Neural progenitor cell (in vitro differentiated cells): ENCODE results near the gene C1QL4. TPM values are rescaled to one million over a fixed set of nuclear protein-coding genes. Genes with fewer than 3 reads are reported as not detected.
"Not testable (repeated sequence)": the region's sequence is repeated elsewhere in the genome, so short reads cannot be mapped to it uniquely, and the experiment has no call there.

Source experiments
- DNase-seq: peaks from one replicate; pipeline ENCODE4 v3.0.0-alpha.2; 2016; ENCODE audit warnings: low spot score
- H2AFZ ChIP-seq: fragments of 200-600 bp; sonication (generic); replicated peaks from 2 replicates; pipeline ENCODE4 v1.6.1; 2016; ENCODE audit warnings: antibody characterized with exemption
- H3F3A ChIP-seq: fragments of 200-600 bp; sonication (generic); 2 replicates; pipeline ENCODE4 v1.6.1; 2016; ENCODE audit warnings: antibody characterized with exemption, low read depth
- H3K27ac ChIP-seq: fragments of 200-600 bp; sonication (generic); 2 replicates; pipeline ENCODE4 v1.5.1; 2016; ENCODE audit warnings: mild to moderate bottlenecking
- H3K27me3 ChIP-seq: fragments of 200-600 bp; sonication (generic); 2 replicates; pipeline ENCODE4 v1.6.1; 2016; ENCODE audit warnings: mild to moderate bottlenecking, moderate library complexity
- H3K36me3 ChIP-seq: fragments of 200-600 bp; sonication (generic); 2 replicates; pipeline ENCODE4 v1.5.1; 2016
- H3K4me1 ChIP-seq: fragments of 200-600 bp; sonication (generic); 2 replicates; pipeline ENCODE4 v1.6.1; 2016; ENCODE audit warnings: mixed run types
- H3K4me2 ChIP-seq: fragments of 200-600 bp; sonication (generic); 2 replicates; pipeline ENCODE4 v1.6.1; 2016
- H3K4me3 ChIP-seq: fragments of 200-600 bp; sonication (generic); 2 replicates; pipeline ENCODE4 v1.5.1; 2016
- H3K79me2 ChIP-seq: fragments of 200-600 bp; sonication (generic); 2 replicates; pipeline ENCODE4 v1.6.1; 2016; ENCODE audit warnings: low read depth
- H3K9ac ChIP-seq: fragments of 200-600 bp; sonication (generic); 2 replicates; pipeline ENCODE4 v1.6.1; 2016
- H3K9me3 ChIP-seq: fragments of 200-600 bp; sonication (generic); 2 replicates; pipeline ENCODE4 v1.5.1; 2016; ENCODE audit warnings: low read depth
- H4K20me1 ChIP-seq: fragments of 200-600 bp; sonication (generic); 2 replicates; pipeline ENCODE4 v1.6.1; 2016; ENCODE audit warnings: low read depth
- H3K27ac Mint-ChIP-seq: 3 replicates; pipeline ENCODE4 v1.8.0; 2021; ENCODE audit warnings: mixed read lengths
- H3K27me3 Mint-ChIP-seq: 2 replicates; pipeline ENCODE4 v1.8.0; 2022; ENCODE audit warnings: low read depth, mild to moderate bottlenecking, inconsistent platforms, moderate library complexity, mixed read lengths; ENCODE audit not compliant: insufficient read depth
- H3K36me3 Mint-ChIP-seq: 3 replicates; pipeline ENCODE4 v1.8.0; 2021; ENCODE audit warnings: mixed read lengths
- H3K4me1 Mint-ChIP-seq: 3 replicates; pipeline ENCODE4 v1.8.0; 2021; ENCODE audit warnings: mixed read lengths
- H3K4me3 Mint-ChIP-seq: 3 replicates; pipeline ENCODE4 v1.8.0; 2021; ENCODE audit warnings: mild to moderate bottlenecking, moderate library complexity, mixed read lengths
- H3K9me3 Mint-ChIP-seq: 3 replicates; pipeline ENCODE4 v1.8.0; 2020; ENCODE audit warnings: mixed read lengths
- EZH2 ChIP-seq: fragments of 200-600 bp; sonication (generic); IDR thresholded peaks from 2 replicates; pipeline ENCODE4 v1.6.1; 2017; ENCODE audit warnings: antibody characterized with exemption, mild to moderate bottlenecking, moderate library complexity
- EZH2phosphoT487 ChIP-seq: fragments of 200-600 bp; sonication (generic); IDR thresholded peaks from 2 replicates; pipeline ENCODE4 v1.6.1; 2017; ENCODE audit warnings: antibody characterized with exemption
- total RNA-seq: library from RNA; depleted of rRNA; stranded (reverse); fragments of >200 nt; gene quantifications from 2 replicates; pipeline ENCODE4 v1.2.3, GENCODE V29; 2015; ENCODE audit warnings: low replicate concordance
- TF ChIP-seq, protein P1 (sequence below): fragments of 200-600 bp; sonication (generic); IDR thresholded peaks from 2 replicates; pipeline ENCODE4 v1.5.1; 2017; ENCODE audit warnings: antibody characterized with exemption, mild to moderate bottlenecking

Gene C1QL4
- total RNA-seq, 1 donor from 2014 or later = 0.84 TPM

GRCh38 chr12:49334226-49334625 lies 2.8 kb downstream of the C1QL4 start:
- Histone ChIP-seq H3K4me1 (peaks cover 15% of the 10 kb centered on the region), H4K20me1 (peaks cover 12% of the 10 kb centered on the region), H2AFZ (no peak overlapping the region), H3K27ac (no peak overlapping the region), H3K27me3 (peaks cover 75% of the 10 kb centered on the region), H3K9me3 (no peaks in the 10 kb centered on the region), H3K79me2 (no peaks in the 10 kb centered on the region), H3F3A (peaks cover 41% of the 10 kb centered on the region), H3K9ac (no peak overlapping the region), H3K36me3 (no peaks in the 10 kb centered on the region), H3K4me3 (no peak overlapping the region), H3K4me2 (no peak overlapping the region)
- no peak for TF ChIP-seq EZH2
- TF ChIP-seq, protein P1, sequence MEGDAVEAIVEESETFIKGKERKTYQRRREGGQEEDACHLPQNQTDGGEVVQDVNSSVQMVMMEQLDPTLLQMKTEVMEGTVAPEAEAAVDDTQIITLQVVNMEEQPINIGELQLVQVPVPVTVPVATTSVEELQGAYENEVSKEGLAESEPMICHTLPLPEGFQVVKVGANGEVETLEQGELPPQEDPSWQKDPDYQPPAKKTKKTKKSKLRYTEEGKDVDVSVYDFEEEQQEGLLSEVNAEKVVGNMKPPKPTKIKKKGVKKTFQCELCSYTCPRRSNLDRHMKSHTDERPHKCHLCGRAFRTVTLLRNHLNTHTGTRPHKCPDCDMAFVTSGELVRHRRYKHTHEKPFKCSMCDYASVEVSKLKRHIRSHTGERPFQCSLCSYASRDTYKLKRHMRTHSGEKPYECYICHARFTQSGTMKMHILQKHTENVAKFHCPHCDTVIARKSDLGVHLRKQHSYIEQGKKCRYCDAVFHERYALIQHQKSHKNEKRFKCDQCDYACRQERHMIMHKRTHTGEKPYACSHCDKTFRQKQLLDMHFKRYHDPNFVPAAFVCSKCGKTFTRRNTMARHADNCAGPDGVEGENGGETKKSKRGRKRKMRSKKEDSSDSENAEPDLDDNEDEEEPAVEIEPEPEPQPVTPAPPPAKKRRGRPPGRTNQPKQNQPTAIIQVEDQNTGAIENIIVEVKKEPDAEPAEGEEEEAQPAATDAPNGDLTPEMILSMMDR = no peak
- no peak for TF ChIP-seq EZH2phosphoT487
- peaks cover 26% of the 10 kb centered on the region for H3K4me1 Mint-ChIP-seq
- no peak overlapping the region for H3K27ac Mint-ChIP-seq
- H3K9me3 Mint-ChIP-seq = peaks cover 6% of the 10 kb centered on the region
- H3K36me3 Mint-ChIP-seq = peaks cover 10% of the 10 kb centered on the region
- H3K27me3 Mint-ChIP-seq = peaks cover 55% of the 10 kb centered on the region
- no peak overlapping the region for H3K4me3 Mint-ChIP-seq
- no peak for DNase-seq

- not testable (repeated sequence) for H3K9me3 ChIP-seq, H2AFZ ChIP-seq, H3K4me3 Mint-ChIP-seq, H3K79me2 ChIP-seq, H3K4me2 ChIP-seq, H3K27ac Mint-ChIP-seq, H3K27ac ChIP-seq, H3K36me3 ChIP-seq, H3K9me3 Mint-ChIP-seq, H3K4me3 ChIP-seq, DNase-seq, H3K9ac ChIP-seq
- peaks cover 11% of the 10 kb centered on the region for H3K4me1 ChIP-seq
- peaks cover 41% of the 10 kb centered on the region for H3F3A ChIP-seq
- Mint-ChIP-seq H3K27me3 (peaks cover 51% of the 10 kb centered on the region), H3K4me1 (peaks cover 21% of the 10 kb centered on the region), H3K36me3 (peaks cover 13% of the 10 kb centered on the region)
- H4K20me1 ChIP-seq = peaks cover 12% of the 10 kb centered on the region
- peaks cover 70% of the 10 kb centered on the region for H3K27me3 ChIP-seq
Observed at GRCh38 chr12:49333778-49334177, 3.2 kb downstream of the C1QL4 start.

GRCh38 chr12:49332891-49333371 lies 4.1 kb downstream of the C1QL4 start:
- no peak overlapping the region for H3K27ac ChIP-seq
- peak; percentile 15 for TF ChIP-seq EZH2
- TF ChIP-seq, protein P1 = no peak
- H2AFZ ChIP-seq = no peak overlapping the region
- H3K4me3 Mint-ChIP-seq = no peak overlapping the region
- H3K36me3 ChIP-seq = no peaks in the 10 kb centered on the region
- no peak overlapping the region for H3K4me3 ChIP-seq
- H4K20me1 ChIP-seq = peaks cover 12% of the 10 kb centered on the region
- H3K27me3 ChIP-seq = peaks cover 62% of the 10 kb centered on the region
- H3K4me1 ChIP-seq = peaks cover 8% of the 10 kb centered on the region
- H3F3A ChIP-seq = peaks cover 36% of the 10 kb centered on the region
- H3K4me2 ChIP-seq = no peak overlapping the region
- no peak for DNase-seq
- no peak overlapping the region for H3K27ac Mint-ChIP-seq
- no peaks in the 10 kb centered on the region for H3K9me3 ChIP-seq
- no peak overlapping the region for H3K9ac ChIP-seq
- H3K9me3 Mint-ChIP-seq = peaks cover 6% of the 10 kb centered on the region
- peaks cover 13% of the 10 kb centered on the region for H3K4me1 Mint-ChIP-seq
- H3K36me3 Mint-ChIP-seq = peaks cover 13% of the 10 kb centered on the region
- H3K27me3 Mint-ChIP-seq = peaks cover 43% of the 10 kb centered on the region
- H3K79me2 ChIP-seq = no peaks in the 10 kb centered on the region

DNA sequence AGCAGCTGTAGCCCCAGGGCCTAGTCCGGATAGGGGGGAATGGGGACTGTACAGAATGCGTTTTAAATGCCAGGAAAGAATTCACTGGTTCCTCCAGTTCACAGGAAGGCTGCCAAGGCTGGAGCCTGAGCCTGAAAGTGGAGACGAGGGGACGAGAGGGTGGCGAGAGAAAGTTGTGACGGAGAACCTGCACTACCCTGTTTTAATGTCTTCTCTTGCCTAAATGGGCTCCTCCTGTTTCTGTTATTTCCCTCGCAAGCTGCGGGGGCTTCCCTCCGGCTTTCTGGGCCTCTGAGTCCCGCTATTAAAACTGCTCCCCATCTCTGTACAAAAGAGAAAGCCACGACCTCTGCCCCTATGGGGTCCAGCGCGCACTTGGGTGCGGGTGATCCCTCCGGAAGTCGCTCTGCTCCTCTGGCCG lies 4.5 kb downstream of the C1QL4 start:
- Histone ChIP-seq H3K27me3 (peaks cover 57% of the 10 kb centered on the region), H3K9ac (no peak overlapping the region), H3K27ac (no peak overlapping the region), H3F3A (peaks cover 36% of the 10 kb centered on the region), H3K9me3 (no peaks in the 10 kb centered on the region), H2AFZ (no peak overlapping the region), H3K4me1 (peaks cover 3% of the 10 kb centered on the region), H3K4me3 (no peak overlapping the region), H3K79me2 (no peaks in the 10 kb centered on the region), H3K36me3 (no peaks in the 10 kb centered on the region), H3K4me2 (no peak overlapping the region), H4K20me1 (peaks cover 12% of the 10 kb centered on the region)
- peaks cover 41% of the 10 kb centered on the region for H3K27me3 Mint-ChIP-seq
- TF ChIP-seq, protein P1 = no peak
- TF ChIP-seq EZH2 (no peak), EZH2phosphoT487 (no peak)
- H3K9me3 Mint-ChIP-seq = peaks cover 6% of the 10 kb centered on the region
- peaks cover 8% of the 10 kb centered on the region for H3K4me1 Mint-ChIP-seq
- H3K36me3 Mint-ChIP-seq = peaks cover 14% of the 10 kb centered on the region
- no peak for DNase-seq
- peak overlapping the region; percentile 26 for H3K4me3 Mint-ChIP-seq
- H3K27ac Mint-ChIP-seq = no peak overlapping the region
